Vagina (tissue), 2 donors: ENCODE data around the gene TNKS1BP1.

ENCODE experiments used
- CTCF ChIP-seq, 3 experiments: fragments of 450-650 bp in 2 of 3; fragments of 200-600 bp in 1 of 3; sonication (generic) in 1 of 3; IDR thresholded peaks; one replicate each; pipeline ENCODE4 v1.5.1; 2017 to 2019; ENCODE audit warnings: antibody characterized with exemption in 3 of 3, mild to moderate bottlenecking in 2 of 3, moderate library complexity in 2 of 3
- POLR2A ChIP-seq, 2 donors: fragments of 450-650 bp; IDR thresholded peaks; one replicate each; pipeline ENCODE4 v1.6.1; 2017; ENCODE audit warnings: antibody characterized with exemption in 2 of 2, mild to moderate bottlenecking in 2 of 2, moderate library complexity in 2 of 2
- POLR2AphosphoS5 ChIP-seq, 2 donors: sonication (generic); formaldehyde crosslinking; IDR thresholded peaks; one replicate each; pipeline ENCODE4 v1.9.0; 2017; ENCODE audit warnings: antibody characterized with exemption in 2 of 2, mild to moderate bottlenecking in 2 of 2, low read depth in 1 of 2; ENCODE audit not compliant: insufficient read depth in 1 of 2

GRCh38 chr11:57290288-57290687, 34.5 kb downstream of the TNKS1BP1 start:
- TF ChIP-seq CTCF (IDR thresholded peaks at IDR 0.05) (no peak), POLR2A (IDR thresholded peaks at IDR 0.05) (no peak), POLR2AphosphoS5 (IDR thresholded peaks at IDR 0.05; ENCODE audit: insufficient read depth in 1 of 2, low read depth in 1 of 2) (no peak)
